HepG2 (cell line): ENCODE measurements around the gene ADARB2. TPM values are rescaled to one million over a fixed set of nuclear protein-coding genes. Genes with fewer than 3 reads are reported as not detected.

Experiments used
- ATAC-seq: fragments of 200-7000 bp; cut with Tn5 transposase; 3 replicates; pipeline ENCODE4 v1.9.1; 2020; ENCODE audit warnings: mild to moderate bottlenecking, moderate library complexity
- BruUV-seq: library from RNA; stranded (reverse); fragments of 400-500 nt; replicated peaks from 2 replicates; lab custom pipeline; 2021; lab: Mats Ljungman, UMichigan
- CTCF ChIA-PET: fragments of 300-600 bp; formaldehyde crosslinking; extraction: SDS; loops from one replicate; lab custom pipeline; 2021; ENCODE audit warnings: low total read pairs, inconsistent platforms, low intra/inter-chr PET ratio; lab: Yijun Ruan, JAX
- POLR2A ChIA-PET: fragments of 350-600 bp; sonication (Branson Sonifier 250); formaldehyde crosslinking; loops from one replicate; lab custom pipeline; 2020; ENCODE audit warnings: antibody characterized with exemption, inconsistent platforms; lab: Yijun Ruan, JAX
- DNase-seq: peaks from one replicate; pipeline ENCODE4 v3.0.0-alpha.2; 2015; ENCODE audit warnings: low spot score
- FAIRE-seq: peaks from 3 replicates; lab custom pipeline; 2011; peaks lifted over from hg19 to GRCh38; lab: Jason Lieb, UNC
- H2AFZ ChIP-seq: one replicate; pipeline ENCODE4 v1.6.1; 2011; ENCODE audit warnings: low read length, inconsistent platforms
- H3K27ac ChIP-seq: fragments of 300-600 bp; 3 replicates; pipeline ENCODE4 v1.8.0; 2011; ENCODE audit warnings: mixed run types, mild to moderate bottlenecking, mixed read lengths, low read length, inconsistent platforms; ENCODE audit not compliant: insufficient read depth; ENCODE audit errors: extremely low read length
- H3K27me3 ChIP-seq, 2 experiments: fragments of 200-600 bp in 1 of 2; 2 replicates in 1 of 2; 3 replicates in 1 of 2; pipeline versions ENCODE4 v1.6.0 to v1.8.0; 2011; ENCODE audit warnings: low read length in 2 of 2, mild to moderate bottlenecking in 2 of 2, moderate library complexity in 2 of 2, inconsistent platforms in 1 of 2; ENCODE audit not compliant: insufficient read depth in 2 of 2, control insufficient read depth in 1 of 2
- H3K36me3 ChIP-seq, 2 experiments: fragments of 200-600 bp in 1 of 2; replicated peaks in 1 of 2; 2 replicates in 1 of 2; 3 replicates in 1 of 2; pipeline versions ENCODE4 v1.5.1 to v1.8.0; 2011; ENCODE audit warnings: low read length in 2 of 2, inconsistent platforms in 1 of 2; ENCODE audit not compliant: insufficient read depth in 2 of 2, control insufficient read depth in 1 of 2
- H3K4me1 ChIP-seq: 2 replicates; pipeline ENCODE4 v1.5.1; 2012; ENCODE audit warnings: low read length, inconsistent platforms; ENCODE audit not compliant: insufficient read depth
- H3K4me2 ChIP-seq: 2 replicates; pipeline ENCODE4 v1.6.0; 2011; ENCODE audit warnings: low read depth, low read length, inconsistent platforms
- H3K4me3 ChIP-seq, 3 experiments: fragments of 200-600 bp in 1 of 3; sonication (generic), shearing (Covaris generic) in 1 of 3; replicated peaks in 1 of 3; 2 replicates each; pipeline ENCODE4 v1.5.1; 2011 to 2016; ENCODE audit warnings: low read length in 3 of 3, inconsistent platforms in 2 of 3, low read depth in 2 of 3, mild to moderate bottlenecking in 2 of 3, control low read depth in 1 of 3, mixed read lengths in 1 of 3; ENCODE audit not compliant: insufficient read depth in 1 of 3
- H3K79me2 ChIP-seq: one replicate; pipeline ENCODE4 v1.6.1; 2011; ENCODE audit warnings: low read length, inconsistent platforms; ENCODE audit not compliant: insufficient read depth
- H3K9ac ChIP-seq: 2 replicates; pipeline ENCODE4 v1.6.0; 2011; ENCODE audit warnings: mild to moderate bottlenecking, low read depth, low read length, inconsistent platforms; ENCODE audit not compliant: insufficient read depth
- H3K9me3 ChIP-seq: 2 replicates; pipeline ENCODE4 v1.5.1; 2012; ENCODE audit warnings: mild to moderate bottlenecking, low read length
- H4K20me1 ChIP-seq: 2 replicates; pipeline ENCODE4 v1.6.0; 2011; ENCODE audit warnings: inconsistent platforms, mild to moderate bottlenecking, low read length, moderate library complexity; ENCODE audit not compliant: insufficient read depth
- ATF7-NPFF ChIP-seq: sonication (generic); formaldehyde crosslinking; IDR thresholded peaks from 2 replicates; pipeline ENCODE4 v1.8.1; 2023; ENCODE audit warnings: mild to moderate bottlenecking, low read depth, missing genetic modification reagents, moderate library complexity
- FOXK2 ChIP-seq: fragments of 450-650 bp; IDR thresholded peaks from 2 replicates; pipeline ENCODE4 v1.6.1; 2016
- HIC2 ChIP-seq: sonication (generic); formaldehyde crosslinking; IDR thresholded peaks from 2 replicates; pipeline ENCODE4 v1.9.0; 2022; ENCODE audit warnings: low read depth, missing genetic modification reagents
- HIVEP1 ChIP-seq: sonication (generic); formaldehyde crosslinking; IDR thresholded peaks from 2 replicates; pipeline ENCODE4 v1.4.0; 2020; ENCODE audit warnings: mild to moderate bottlenecking, missing genetic modification reagents
- MLXIP ChIP-seq: sonication (generic); formaldehyde crosslinking; IDR thresholded peaks from 2 replicates; pipeline ENCODE4 v1.9.0; 2021; ENCODE audit warnings: missing genetic modification reagents, borderline replicate concordance
- MXD4 ChIP-seq: IDR thresholded peaks from 2 replicates; pipeline ENCODE4 v1.6.1; 2016; ENCODE audit warnings: mild to moderate bottlenecking, missing biosample characterization, missing genetic modification reagents
- NCOR1 ChIP-seq: fragments of 200-600 bp; sonication (generic); IDR thresholded peaks from 2 replicates; pipeline ENCODE4 v1.7.0; 2017; ENCODE audit warnings: antibody characterized with exemption, low read length, borderline replicate concordance
- SIX1 ChIP-seq: sonication (generic); formaldehyde crosslinking; IDR thresholded peaks from 2 replicates; pipeline ENCODE4 v1.4.0; 2020; ENCODE audit warnings: missing genetic modification reagents, borderline replicate concordance
- TERF1 ChIP-seq: sonication (generic); formaldehyde crosslinking; IDR thresholded peaks from 2 replicates; pipeline ENCODE4 v1.8.0; 2022; ENCODE audit warnings: mild to moderate bottlenecking, missing genetic modification reagents, moderate library complexity
- ZNF230 ChIP-seq: sonication (generic); formaldehyde crosslinking; IDR thresholded peaks from 2 replicates; pipeline ENCODE4 v1.4.0; 2020; ENCODE audit warnings: mild to moderate bottlenecking, missing genetic modification reagents
- ZNF572 ChIP-seq: sonication (generic); formaldehyde crosslinking; IDR thresholded peaks from 2 replicates; pipeline ENCODE4 v1.5.1; 2020; ENCODE audit warnings: mild to moderate bottlenecking, missing genetic modification reagents
- WGBS: methylation state at CpG from one replicate; pipeline ENCODE4 v1.1.6; 2017; ENCODE audit warnings: low lambda C conversion rate; 5-methylcytosine and 5-hydroxymethylcytosine counted together
- in situ Hi-C: cut with HindIII; loops from 2 replicates; pipeline ENCODE4 v1.10.0; 2017; ENCODE audit warnings: low pct_unique_long_range_greater_than_20kb; ENCODE audit not compliant: extremely low pct_ligation_motif_present
- intact Hi-C: fragments of 100-400 bp; cut with micrococcal nuclease; formaldehyde crosslinking; loops from one replicate; pipeline ENCODE4 v1.10.0; 2022; ENCODE audit not compliant: unreplicated experiment
- polyA plus RNA-seq, 8 experiments: library from polyadenylated mRNA; depleted of rRNA in 3 of 8; stranded (reverse) in 7 of 8; unstranded in 1 of 8; fragments of >200 nt; fragmentation: Illumina TruSeq in 4 of 8; extraction: Trizol in 4 of 8; gene quantifications; 2 replicates each; pipeline versions ENCODE4 v1.2.1 to v1.2.3, GENCODE V29; 2011 to 2016; ENCODE audit warnings: low read depth in 4 of 8, missing spikeins in 1 of 8, mixed read lengths in 1 of 8; ENCODE audit not compliant: insufficient read depth in 1 of 8
- total RNA-seq, 5 experiments: library from RNA; depleted of rRNA; stranded (reverse); fragments of >200 nt; fragmentation: Illumina TruSeq; extraction: Trizol; gene quantifications; 2 replicates each; pipeline ENCODE4 v1.2.3, GENCODE V29; 2016; ENCODE audit warnings: low read depth in 1 of 5

Gene ADARB2
- total and polyA plus RNA-seq, 2 of the 13 experiments (the other 11 are each of a cell fraction or from before 2014, with no cell fraction given) = not detected

- H2AFZ ChIP-seq = no peak overlapping the region
- H4K20me1 ChIP-seq = no peaks in the 10 kb centered on the region
- intact Hi-C loops (no loop called here), in situ Hi-C loops (no loop called here)
- no TSS peak for BruUV-seq
- H3K27me3 ChIP-seq = peaks cover 2 to 26% of the 10 kb centered on the region in 2 experiments; a peak in 2 of 5 replicates
- DNase-seq = no peak
- H3K9ac ChIP-seq = no peak overlapping the region
- no peaks in the 10 kb centered on the region for H3K4me1 ChIP-seq
- no peak for FAIRE-seq
- TF ChIP-seq ATF7-NPFF (CRISPR knock-in tag) = no peak
- TF ChIP-seq HIC2 (CRISPR knock-in tag) = no peak
- no peak for TF ChIP-seq ZNF230 (CRISPR knock-in tag)
- TF ChIP-seq FOXK2 = no peak
- no peak for TF ChIP-seq TERF1 (CRISPR knock-in tag)
- no peak for TF ChIP-seq SIX1 (CRISPR knock-in tag)
- no peak for TF ChIP-seq MLXIP (CRISPR knock-in tag)
- TF ChIP-seq HIVEP1 (CRISPR knock-in tag) = no peak
- no peak for TF ChIP-seq NCOR1
- TF ChIP-seq MXD4 (CRISPR knock-in tag) = no peak
- TF ChIP-seq ZNF572 = no peak
- no peak overlapping the region for H3K4me3 ChIP-seq
- CTCF ChIA-PET = no interaction called here
- POLR2A ChIA-PET = no interaction called here
- no peak overlapping the region for H3K27ac ChIP-seq
- no peak overlapping the region for H3K4me2 ChIP-seq
- WGBS = 27% methylated on average over 17 of the region's 23 CpGs
- H3K9me3 ChIP-seq = no peaks in the 10 kb centered on the region
- H3K79me2 ChIP-seq = no peaks in the 10 kb centered on the region
- H3K36me3 ChIP-seq = no peaks in the 10 kb centered on the region
- ATAC-seq = no peak
Measured at GRCh38 chr10:1462994-1463633, 274.2 kb downstream of the ADARB2 start.
